Measurements from ENCODE around the gene FADS2. TPM values are rescaled to one million over a fixed set of nuclear protein-coding genes. Genes with fewer than 3 reads are reported as not detected.

FADS2 gene
- polyA plus RNA-seq, 2 donors, result 5.1 to 8.7 TPM

DNA sequence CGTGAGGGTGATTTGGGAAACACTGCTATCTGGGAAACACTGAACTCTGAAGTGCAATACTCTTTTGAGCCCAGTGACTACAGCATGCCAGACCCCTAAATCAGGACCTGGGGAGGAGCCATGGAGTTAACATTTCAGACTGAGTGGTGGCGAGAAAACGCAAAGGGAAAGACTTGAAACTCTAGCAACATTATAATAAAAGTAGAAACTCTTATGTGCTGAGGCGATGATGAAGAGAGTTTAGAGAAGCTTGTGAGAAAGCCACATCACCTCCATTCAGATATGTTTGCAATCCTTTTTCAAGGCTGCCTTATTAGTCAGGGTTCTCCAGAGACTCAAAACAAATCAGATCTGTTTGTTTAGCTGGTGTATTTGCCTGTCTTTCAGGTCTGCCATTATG, 33.5 kb upstream of the FADS2 start:
- 90 to 91% methylated on average over 4 of the region's 4 CpGs for WGBS, 2 donors
- no peaks in the 10 kb centered on the region for H3K9me3 ChIP-seq (ENCODE audit: control insufficient read depth in 2 of 2, insufficient read depth in 1 of 2, low read depth in 1 of 2, low read length in 1 of 2)

DNA sequence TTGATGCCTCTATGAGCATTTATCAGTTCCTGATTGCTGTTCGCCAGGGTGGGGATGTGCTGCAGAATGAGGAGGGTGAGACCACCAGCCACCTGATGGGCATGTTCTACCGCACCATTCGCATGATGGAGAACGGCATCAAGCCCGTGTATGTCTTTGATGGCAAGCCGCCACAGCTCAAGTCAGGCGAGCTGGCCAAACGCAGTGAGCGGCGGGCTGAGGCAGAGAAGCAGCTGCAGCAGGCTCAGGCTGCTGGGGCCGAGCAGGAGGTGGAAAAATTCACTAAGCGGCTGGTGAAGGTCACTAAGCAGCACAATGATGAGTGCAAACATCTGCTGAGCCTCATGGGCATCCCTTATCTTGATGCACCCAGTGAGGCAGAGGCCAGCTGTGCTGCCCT, 32.6 kb upstream of the FADS2 start:
- Histone ChIP-seq H3K9me3 (ENCODE audit: control insufficient read depth in 2 of 2, insufficient read depth in 1 of 2, low read depth in 1 of 2, low read length in 1 of 2) (no peaks in the 10 kb centered on the region), H3K27me3 (ENCODE audit: control insufficient read depth in 1 of 2, insufficient read depth in 2 of 2, low read length in 2 of 2) (no peaks in the 10 kb centered on the region), H3K27ac (ENCODE audit: low read depth in 2 of 2, low read length in 1 of 2) (no peak overlapping the region), H3K4me1 (ENCODE audit: control insufficient read depth in 2 of 2, insufficient read depth in 2 of 2, low read length in 1 of 2) (no peaks in the 10 kb centered on the region), H3K36me3 (ENCODE audit: control insufficient read depth in 2 of 2, insufficient read depth in 2 of 2, low read length in 1 of 2) (peaks cover 3 to 8% of the 10 kb centered on the region in 2 donors), H3K4me3 (ENCODE audit: low read depth in 1 of 2, low read length in 2 of 2) (no peak overlapping the region)
- 81 to 85% methylated on average over 12 of the region's 12 CpGs for WGBS, 2 donors

More for the DNA sequence above, 33.5 kb upstream of the FADS2 start:
- no peaks in the 10 kb centered on the region for H3K4me1 ChIP-seq (ENCODE audit: control insufficient read depth in 2 of 2, insufficient read depth in 2 of 2, low read length in 1 of 2)
- H3K36me3 ChIP-seq (ENCODE audit: control insufficient read depth in 2 of 2, insufficient read depth in 2 of 2, low read length in 1 of 2), result peaks cover 9 to 17% of the 10 kb centered on the region in 2 donors
- no peak overlapping the region for H3K27ac ChIP-seq (ENCODE audit: low read depth in 2 of 2, low read length in 1 of 2)
- H3K4me3 ChIP-seq (ENCODE audit: low read depth in 1 of 2, low read length in 2 of 2), result no peak overlapping the region
- no peaks in the 10 kb centered on the region for H3K27me3 ChIP-seq (ENCODE audit: control insufficient read depth in 1 of 2, insufficient read depth in 2 of 2, low read length in 2 of 2)

DNA sequence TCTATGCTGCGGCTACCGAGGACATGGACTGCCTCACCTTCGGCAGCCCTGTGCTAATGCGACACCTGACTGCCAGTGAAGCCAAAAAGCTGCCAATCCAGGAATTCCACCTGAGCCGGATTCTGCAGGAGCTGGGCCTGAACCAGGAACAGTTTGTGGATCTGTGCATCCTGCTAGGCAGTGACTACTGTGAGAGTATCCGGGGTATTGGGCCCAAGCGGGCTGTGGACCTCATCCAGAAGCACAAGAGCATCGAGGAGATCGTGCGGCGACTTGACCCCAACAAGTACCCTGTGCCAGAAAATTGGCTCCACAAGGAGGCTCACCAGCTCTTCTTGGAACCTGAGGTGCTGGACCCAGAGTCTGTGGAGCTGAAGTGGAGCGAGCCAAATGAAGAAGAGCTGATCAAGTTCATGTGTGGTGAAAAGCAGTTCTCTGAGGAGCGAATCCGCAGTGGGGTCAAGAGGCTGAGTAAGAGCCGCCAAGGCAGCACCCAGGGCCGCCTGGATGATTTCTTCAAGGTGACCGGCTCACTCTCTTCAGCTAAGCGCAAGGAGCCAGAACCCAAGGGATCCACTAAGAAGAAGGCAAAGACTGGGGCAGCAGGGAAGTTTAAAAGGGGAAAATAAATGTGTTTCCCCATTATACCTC, 32.1 kb upstream of the FADS2 start:
- Histone ChIP-seq H3K36me3 (ENCODE audit: control insufficient read depth in 2 of 2, insufficient read depth in 2 of 2, low read length in 1 of 2) (peaks cover 3 to 8% of the 10 kb centered on the region in 2 donors), H3K27me3 (ENCODE audit: control insufficient read depth in 1 of 2, insufficient read depth in 2 of 2, low read length in 2 of 2) (no peaks in the 10 kb centered on the region), H3K27ac (ENCODE audit: low read depth in 2 of 2, low read length in 1 of 2) (no peak overlapping the region), H3K4me1 (ENCODE audit: control insufficient read depth in 2 of 2, insufficient read depth in 2 of 2, low read length in 1 of 2) (no peaks in the 10 kb centered on the region), H3K9me3 (ENCODE audit: control insufficient read depth in 2 of 2, insufficient read depth in 1 of 2, low read depth in 1 of 2, low read length in 1 of 2) (no peaks in the 10 kb centered on the region), H3K4me3 (ENCODE audit: low read depth in 1 of 2, low read length in 2 of 2) (no peak overlapping the region)
- 90 to 91% methylated on average over 18 of the region's 18 CpGs for WGBS, 2 donors

DNA sequence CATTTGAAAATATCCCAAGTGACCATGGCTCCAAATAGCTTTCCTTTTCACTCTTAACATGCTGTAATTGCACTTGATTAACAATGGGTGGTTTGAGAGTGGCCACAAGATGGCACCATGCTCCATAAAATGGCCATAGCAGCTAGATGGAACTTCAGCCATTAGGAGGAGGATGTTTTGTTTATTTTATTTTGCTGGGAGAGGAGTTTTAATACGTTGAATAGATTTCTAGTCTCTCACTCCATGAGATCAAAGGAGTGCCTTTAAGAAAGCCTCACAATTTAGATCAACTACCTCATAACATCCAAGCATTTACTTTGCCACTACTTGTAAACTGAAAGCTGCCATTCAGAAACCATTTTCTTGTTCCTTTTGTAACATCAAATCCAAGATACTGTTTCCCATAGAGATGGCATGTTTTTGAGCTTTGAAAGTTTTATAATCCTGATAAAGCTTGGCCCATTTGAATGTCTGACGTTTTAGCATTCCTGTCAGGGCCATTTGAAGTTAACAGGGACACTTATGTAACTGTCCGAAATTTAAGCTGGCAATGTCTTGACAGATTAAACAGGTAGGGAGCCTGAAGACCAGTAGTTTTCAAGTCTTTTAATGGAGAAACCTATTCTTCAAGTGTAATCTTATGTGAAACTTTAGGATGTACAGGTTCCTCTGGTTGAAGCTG, 30.7 kb upstream of the FADS2 start:
- Histone ChIP-seq H3K27ac (ENCODE audit: low read depth in 2 of 2, low read length in 1 of 2) (no peak overlapping the region), H3K9me3 (ENCODE audit: control insufficient read depth in 2 of 2, insufficient read depth in 1 of 2, low read depth in 1 of 2, low read length in 1 of 2) (no peaks in the 10 kb centered on the region)
- 36 to 41% methylated on average over 3 of the region's 3 CpGs for WGBS, 2 donors

DNA sequence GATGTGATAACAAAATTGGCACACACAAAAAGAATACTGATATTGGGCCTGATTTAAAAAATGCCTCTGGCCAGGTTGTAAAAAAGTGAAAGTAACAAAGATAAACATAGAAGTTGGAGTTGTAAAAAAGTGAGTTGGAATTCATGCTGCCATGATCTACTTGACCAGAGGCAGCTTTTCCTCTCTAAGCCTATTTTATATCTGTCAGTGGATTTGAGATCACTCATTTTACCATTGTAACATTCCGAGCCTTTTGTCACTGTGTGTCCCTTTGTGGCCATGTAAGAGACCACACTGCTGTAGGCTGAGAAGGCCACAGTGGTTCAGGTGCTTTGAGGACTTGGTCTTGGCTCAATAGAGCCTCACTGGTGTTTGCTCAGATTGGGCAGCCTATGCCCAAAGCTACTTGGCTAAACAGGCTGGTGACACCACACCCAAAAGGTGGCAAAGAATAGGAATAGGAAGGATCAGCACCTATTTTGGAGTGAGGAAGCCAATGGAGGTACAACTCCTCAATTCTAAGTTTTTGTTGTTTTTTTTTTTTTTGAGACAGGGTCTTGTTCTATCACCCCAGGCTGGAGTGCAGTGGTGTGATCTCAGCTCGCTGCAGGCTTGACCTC, 28.3 kb upstream of the FADS2 start:
- peaks cover 3 to 13% of the 10 kb centered on the region in 2 donors for H3K36me3 ChIP-seq (ENCODE audit: control insufficient read depth in 2 of 2, insufficient read depth in 2 of 2, low read length in 1 of 2)
- 93 to 100% methylated on average over 2 of the region's 2 CpGs for WGBS, 2 donors
- H3K4me1 ChIP-seq (ENCODE audit: control insufficient read depth in 2 of 2, insufficient read depth in 2 of 2, low read length in 1 of 2), result no peaks in the 10 kb centered on the region
- H3K4me3 ChIP-seq (ENCODE audit: low read depth in 1 of 2, low read length in 2 of 2), result no peak overlapping the region
- no peak overlapping the region for H3K27ac ChIP-seq (ENCODE audit: low read depth in 2 of 2, low read length in 1 of 2)
- no peaks in the 10 kb centered on the region for H3K9me3 ChIP-seq (ENCODE audit: control insufficient read depth in 2 of 2, insufficient read depth in 1 of 2, low read depth in 1 of 2, low read length in 1 of 2)
- no peaks in the 10 kb centered on the region for H3K27me3 ChIP-seq (ENCODE audit: control insufficient read depth in 1 of 2, insufficient read depth in 2 of 2, low read length in 2 of 2)

More for the DNA sequence above, 30.7 kb upstream of the FADS2 start:
- Histone ChIP-seq H3K4me3 (ENCODE audit: low read depth in 1 of 2, low read length in 2 of 2) (no peak overlapping the region), H3K27me3 (ENCODE audit: control insufficient read depth in 1 of 2, insufficient read depth in 2 of 2, low read length in 2 of 2) (no peaks in the 10 kb centered on the region), H3K4me1 (ENCODE audit: control insufficient read depth in 2 of 2, insufficient read depth in 2 of 2, low read length in 1 of 2) (no peaks in the 10 kb centered on the region), H3K36me3 (ENCODE audit: control insufficient read depth in 2 of 2, insufficient read depth in 2 of 2, low read length in 1 of 2) (peaks cover 3 to 8% of the 10 kb centered on the region in 2 donors)

DNA sequence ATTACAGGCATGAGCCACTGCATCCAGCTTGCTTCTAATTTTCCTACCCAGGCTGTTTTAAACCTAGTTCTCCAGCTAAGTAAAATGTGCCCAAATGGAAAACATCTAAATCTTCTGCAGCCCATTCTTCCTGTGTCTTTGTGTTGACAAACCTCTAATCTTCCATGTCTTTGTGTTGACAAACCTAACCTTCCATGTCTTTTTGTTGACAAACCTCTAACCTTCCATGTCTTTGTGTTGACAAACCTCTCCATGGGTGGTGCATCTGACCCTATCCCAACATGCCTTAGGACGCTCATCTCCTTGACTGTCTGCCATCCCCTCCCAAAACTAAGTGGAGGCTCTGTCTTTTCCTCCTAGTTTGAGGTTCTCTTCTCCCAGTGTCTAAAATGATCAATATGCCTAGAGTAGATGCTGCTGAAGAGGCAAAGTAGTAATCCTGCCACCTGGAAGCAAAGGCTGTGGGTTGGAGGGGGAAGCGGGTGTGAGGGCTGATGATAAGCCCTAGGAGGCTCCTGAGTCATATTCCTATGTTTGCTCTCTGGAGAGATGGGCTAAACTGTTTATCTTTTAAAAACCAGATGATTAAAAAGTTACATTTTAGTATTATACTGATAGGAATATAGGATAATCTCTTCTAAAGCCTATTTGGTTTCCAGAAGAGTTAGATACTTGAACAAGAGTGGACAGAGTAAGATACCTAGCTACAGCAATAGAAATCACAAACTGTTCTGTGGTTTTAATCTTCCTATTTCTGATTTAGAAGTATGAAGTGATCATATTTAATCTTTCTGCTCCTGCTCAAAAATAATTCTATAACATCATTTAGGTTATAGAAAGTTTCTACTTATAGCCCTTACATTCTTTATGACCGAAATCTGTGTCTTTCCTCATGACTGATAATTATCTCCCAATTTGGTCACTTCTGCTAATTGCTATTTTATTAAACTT, 27.5 kb upstream of the FADS2 start:
- 84 to 87% methylated on average over 3 of the region's 3 CpGs for WGBS, 2 donors
- no peak overlapping the region for H3K27ac ChIP-seq (ENCODE audit: low read depth in 2 of 2, low read length in 1 of 2)
- H3K4me1 ChIP-seq (ENCODE audit: control insufficient read depth in 2 of 2, insufficient read depth in 2 of 2, low read length in 1 of 2), result no peaks in the 10 kb centered on the region
- no peaks in the 10 kb centered on the region for H3K9me3 ChIP-seq (ENCODE audit: control insufficient read depth in 2 of 2, insufficient read depth in 1 of 2, low read depth in 1 of 2, low read length in 1 of 2)
- peaks cover 2 to 13% of the 10 kb centered on the region in 2 donors for H3K36me3 ChIP-seq (ENCODE audit: control insufficient read depth in 2 of 2, insufficient read depth in 2 of 2, low read length in 1 of 2)
- H3K27me3 ChIP-seq (ENCODE audit: control insufficient read depth in 1 of 2, insufficient read depth in 2 of 2, low read length in 2 of 2), result no peaks in the 10 kb centered on the region
- no peak overlapping the region for H3K4me3 ChIP-seq (ENCODE audit: low read depth in 1 of 2, low read length in 2 of 2)

DNA sequence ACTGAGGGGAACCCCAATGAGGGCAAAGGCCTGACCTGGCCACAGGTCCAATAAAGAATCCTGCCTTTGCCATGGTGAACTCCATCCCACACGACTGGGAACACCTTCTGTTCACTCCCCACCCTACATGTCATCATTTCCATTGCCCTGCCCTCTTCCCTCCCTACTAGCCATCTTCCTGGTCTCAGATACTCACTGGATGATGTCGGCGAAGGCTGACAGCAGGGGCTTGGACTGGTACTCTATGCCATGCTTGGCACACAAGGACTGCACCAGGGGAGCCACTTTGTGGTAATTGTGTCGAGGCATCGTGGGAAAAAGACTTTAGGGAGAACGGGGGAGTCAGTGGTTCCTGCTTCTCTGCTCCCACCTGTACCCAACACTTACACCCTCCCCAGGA, 25.5 kb upstream of the FADS2 start:
- Histone ChIP-seq H3K27me3 (ENCODE audit: control insufficient read depth in 1 of 2, insufficient read depth in 2 of 2, low read length in 2 of 2) (no peaks in the 10 kb centered on the region), H3K4me1 (ENCODE audit: control insufficient read depth in 2 of 2, insufficient read depth in 2 of 2, low read length in 1 of 2) (no peaks in the 10 kb centered on the region), H3K27ac (ENCODE audit: low read depth in 2 of 2, low read length in 1 of 2) (no peak overlapping the region), H3K4me3 (ENCODE audit: low read depth in 1 of 2, low read length in 2 of 2) (no peak overlapping the region), H3K36me3 (ENCODE audit: control insufficient read depth in 2 of 2, insufficient read depth in 2 of 2, low read length in 1 of 2) (peaks cover 0 to 7% of the 10 kb centered on the region in 2 donors), H3K9me3 (ENCODE audit: control insufficient read depth in 2 of 2, insufficient read depth in 1 of 2, low read depth in 1 of 2, low read length in 1 of 2) (no peaks in the 10 kb centered on the region)
- WGBS, 2 donors, result 90 to 94% methylated on average over 6 of the region's 6 CpGs

DNA sequence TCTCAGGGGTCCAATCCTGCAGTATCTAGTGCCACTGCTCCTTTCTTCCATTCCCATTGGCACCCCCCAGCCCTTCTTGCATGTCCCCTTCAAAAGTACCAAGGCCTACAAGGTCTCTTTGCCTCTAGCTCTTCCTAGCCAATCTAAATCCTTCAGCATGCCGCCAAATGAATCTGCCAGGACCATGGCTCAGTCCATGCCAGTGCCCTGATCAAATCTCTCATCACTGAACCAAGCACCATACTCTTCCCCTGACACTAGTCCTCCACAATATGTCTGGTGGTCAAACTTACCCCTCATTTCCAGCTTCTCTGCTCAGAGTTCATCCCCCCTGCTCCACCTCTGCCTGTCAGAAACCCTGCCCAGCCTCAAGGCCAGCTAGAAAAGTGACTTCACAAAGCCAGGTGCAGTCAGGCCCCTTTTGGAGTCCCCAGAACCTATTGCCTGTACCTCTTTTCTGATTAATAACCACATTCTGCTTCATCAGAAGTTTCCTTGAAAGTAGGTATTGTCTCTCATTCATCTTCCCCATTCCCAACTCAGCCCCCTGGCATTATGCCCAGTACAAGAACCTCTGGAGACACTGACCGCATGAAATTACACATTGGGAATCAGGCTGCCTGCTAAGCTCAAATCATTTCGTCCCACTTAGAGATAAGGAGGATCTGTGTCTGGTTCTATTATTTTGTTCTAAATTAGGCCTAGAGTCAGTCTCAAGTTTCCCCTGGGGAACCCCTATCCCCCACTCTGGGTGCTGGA, 24.0 kb upstream of the FADS2 start:
- no peak overlapping the region for H3K4me3 ChIP-seq (ENCODE audit: low read depth in 1 of 2, low read length in 2 of 2)
- H3K9me3 ChIP-seq (ENCODE audit: control insufficient read depth in 2 of 2, insufficient read depth in 1 of 2, low read depth in 1 of 2, low read length in 1 of 2), result no peaks in the 10 kb centered on the region
- H3K4me1 ChIP-seq (ENCODE audit: control insufficient read depth in 2 of 2, insufficient read depth in 2 of 2, low read length in 1 of 2), result no peaks in the 10 kb centered on the region
- H3K27ac ChIP-seq (ENCODE audit: low read depth in 2 of 2, low read length in 1 of 2), result no peak overlapping the region
- WGBS, 2 donors, result 78 to 87% methylated on average over 3 of the region's 3 CpGs
- H3K36me3 ChIP-seq (ENCODE audit: control insufficient read depth in 2 of 2, insufficient read depth in 2 of 2, low read length in 1 of 2), result peaks cover 0 to 7% of the 10 kb centered on the region in 2 donors
- H3K27me3 ChIP-seq (ENCODE audit: control insufficient read depth in 1 of 2, insufficient read depth in 2 of 2, low read length in 2 of 2), result no peaks in the 10 kb centered on the region

Measured in esophagus (tissue), 2 donors.